ENCODE data around the gene TRAIP. TPM values are rescaled to one million over a fixed set of nuclear protein-coding genes. Genes with fewer than 3 reads are reported as not detected.
"Not testable (repeated sequence)": the region's sequence is repeated elsewhere in the genome, so short reads cannot be mapped to it uniquely, and the experiment has no call there.

TRAIP gene
- total RNA-seq, 3 donors from 2014 or later = 12.1 to 19.1 (median 12.6) TPM

DNA sequence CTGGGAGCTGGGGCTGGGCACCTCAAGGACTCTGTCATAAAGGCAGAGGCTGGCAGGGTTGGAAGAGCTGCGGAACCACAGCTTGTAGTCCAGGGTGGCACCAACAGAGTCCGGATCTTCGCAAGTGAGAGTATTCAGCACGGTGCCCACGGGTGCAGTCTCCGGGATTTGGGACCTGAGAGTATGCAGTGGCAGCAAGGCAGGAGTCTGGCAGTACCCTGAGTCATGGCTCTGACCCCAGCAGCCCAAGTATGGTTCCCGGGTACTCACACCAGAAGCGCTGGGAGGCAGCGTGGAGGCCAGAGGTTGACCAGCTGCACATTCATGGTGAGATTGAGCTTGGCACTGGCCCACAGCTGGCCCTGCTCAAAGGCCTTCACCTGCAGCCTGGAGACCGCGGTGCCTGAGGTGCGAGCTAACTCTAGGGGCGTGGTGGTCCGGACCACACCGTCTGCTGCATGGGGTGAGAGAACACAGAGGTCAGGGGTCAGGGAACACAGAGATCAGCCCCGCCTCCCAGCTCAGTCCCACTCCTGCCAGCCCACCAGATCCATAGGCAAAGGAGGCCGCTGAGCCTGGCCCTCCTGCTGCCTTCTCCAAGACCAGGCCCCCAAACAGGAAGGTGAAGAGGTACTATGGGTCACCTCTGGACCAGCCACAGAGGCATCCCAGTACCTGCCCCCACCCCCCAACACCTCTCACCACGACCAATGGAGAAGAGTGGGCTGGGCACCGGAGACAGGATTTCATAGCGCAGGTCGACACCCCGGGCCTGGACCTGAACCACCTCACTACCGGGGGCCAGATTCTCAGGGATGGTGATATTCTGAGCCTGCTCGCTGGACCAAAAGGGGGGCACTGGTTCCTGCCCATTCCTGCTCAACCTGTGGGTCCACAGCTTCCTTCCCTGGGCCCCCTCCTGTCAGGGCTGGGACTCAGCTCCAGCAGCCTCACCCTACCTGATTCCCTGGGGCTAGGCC lies 61.1 kb downstream of the TRAIP start:
- DNase-seq = no peak
- Mint-ChIP-seq H3K4me3 (no peak overlapping the region), H3K27me3 (ENCODE audit: low read depth) (no peaks in the 10 kb centered on the region), H3K36me3 (ENCODE audit: insufficient read depth) (no peaks in the 10 kb centered on the region), H3K4me1 (ENCODE audit: low read depth) (no peaks in the 10 kb centered on the region), H3K9me3 (no peaks in the 10 kb centered on the region)
- no peak for ATAC-seq

DNA sequence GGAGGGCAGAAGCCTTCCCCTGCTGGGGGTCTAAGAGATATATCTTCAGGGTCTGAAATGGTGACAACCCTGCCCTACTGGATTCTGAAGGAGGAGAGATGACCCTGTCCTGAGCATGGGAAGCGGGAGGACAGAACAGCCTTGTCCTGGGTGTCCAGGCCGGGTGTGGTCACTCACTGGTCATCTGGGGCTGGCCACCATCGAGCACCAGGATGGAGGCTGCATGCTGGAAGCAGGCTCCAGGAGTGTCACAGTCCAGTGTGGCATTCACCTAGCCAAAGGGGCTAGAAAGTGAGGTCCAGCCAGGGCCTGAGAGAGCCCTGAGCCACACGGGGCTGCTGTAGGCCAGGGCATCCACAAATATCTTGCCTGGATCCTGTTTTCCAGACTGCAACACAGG lies 61.9 kb downstream of the TRAIP start:
- Mint-ChIP-seq H3K4me3 (no peak overlapping the region), H3K4me1 (ENCODE audit: low read depth) (peaks cover 2% of the 10 kb centered on the region), H3K27me3 (ENCODE audit: low read depth) (no peaks in the 10 kb centered on the region), H3K36me3 (ENCODE audit: insufficient read depth) (no peaks in the 10 kb centered on the region), H3K9me3 (no peaks in the 10 kb centered on the region)
- DNase-seq = no peak
- ATAC-seq = no peak

DNA sequence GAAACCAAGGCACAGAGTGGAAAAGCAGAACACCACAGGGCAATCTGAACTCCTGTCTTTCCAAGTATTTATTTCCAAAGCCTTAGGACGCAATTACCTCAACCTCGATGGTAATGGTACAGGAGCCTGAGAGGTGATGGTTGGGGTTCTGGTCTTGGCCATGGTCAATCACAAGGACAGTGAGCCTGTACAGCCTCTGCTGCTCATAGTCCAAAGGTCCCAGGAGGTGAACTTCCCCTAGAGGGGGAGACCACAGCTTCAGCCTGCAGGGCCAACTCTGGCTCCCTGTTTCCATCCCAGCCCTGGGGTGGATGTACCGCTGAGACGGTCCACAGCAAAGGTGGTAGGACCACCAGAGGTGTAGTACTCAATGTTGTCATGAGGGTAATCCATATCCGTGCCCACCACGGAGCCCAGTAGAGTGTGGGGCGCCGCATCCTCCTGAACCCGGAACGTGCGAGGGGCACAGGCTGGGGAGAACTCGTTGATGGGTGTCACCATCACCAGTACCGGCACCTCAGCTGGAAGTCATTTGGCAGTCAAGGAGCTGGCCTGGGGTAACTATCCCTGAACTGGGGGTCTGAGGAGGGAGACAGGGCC lies 62.8 kb downstream of the TRAIP start:
- Mint-ChIP-seq H3K27me3 (ENCODE audit: low read depth) (no peaks in the 10 kb centered on the region), H3K4me1 (ENCODE audit: low read depth) (peaks cover 2% of the 10 kb centered on the region), H3K4me3 (no peak overlapping the region), H3K36me3 (ENCODE audit: insufficient read depth) (no peaks in the 10 kb centered on the region), H3K9me3 (no peaks in the 10 kb centered on the region)
- no peak for ATAC-seq
- no peak for DNase-seq

DNA sequence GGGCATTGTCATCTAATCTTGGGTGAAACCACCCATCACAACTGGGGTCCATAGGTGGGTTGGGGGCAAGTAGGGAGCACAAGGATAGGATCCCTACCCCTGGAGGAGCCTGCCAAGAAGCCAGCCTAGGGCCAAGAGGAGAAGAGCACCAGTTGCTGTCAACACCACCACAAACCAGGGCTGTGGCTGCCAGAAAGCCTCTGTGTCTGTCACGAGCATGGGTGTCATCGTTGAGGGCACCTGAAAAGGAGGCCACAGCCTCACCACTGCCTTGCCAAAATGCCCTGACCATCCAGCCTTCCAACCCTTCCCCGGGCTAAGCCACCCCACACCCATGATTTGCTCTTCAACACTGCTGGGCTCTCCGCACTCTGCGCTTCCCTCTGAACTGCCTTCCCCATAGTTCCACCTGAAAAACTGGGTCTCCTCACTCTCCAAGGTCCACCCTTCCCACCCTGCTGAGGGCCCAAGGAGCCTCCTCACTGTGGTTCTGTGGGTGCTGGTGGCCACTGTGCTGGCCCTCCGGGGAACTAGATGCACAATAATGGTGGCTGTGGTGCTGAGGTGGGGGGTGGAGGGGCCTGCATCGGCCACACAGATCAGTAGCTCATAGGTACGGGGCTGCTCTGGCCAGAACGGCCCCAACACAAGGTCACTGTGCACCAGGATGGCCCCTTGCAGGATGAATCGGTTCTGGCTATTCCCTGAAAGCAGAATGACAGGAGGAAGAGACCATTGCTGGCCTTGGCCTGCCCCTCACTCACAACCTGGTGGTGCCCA lies 63.8 kb downstream of the TRAIP start:
- DNase-seq (no peak), ATAC-seq (no peak)
- Mint-ChIP-seq H3K27me3 (ENCODE audit: low read depth) (no peaks in the 10 kb centered on the region), H3K9me3 (no peaks in the 10 kb centered on the region), H3K4me1 (ENCODE audit: low read depth) (peaks cover 2% of the 10 kb centered on the region), H3K36me3 (ENCODE audit: insufficient read depth) (no peaks in the 10 kb centered on the region), H3K4me3 (no peak overlapping the region)

DNA sequence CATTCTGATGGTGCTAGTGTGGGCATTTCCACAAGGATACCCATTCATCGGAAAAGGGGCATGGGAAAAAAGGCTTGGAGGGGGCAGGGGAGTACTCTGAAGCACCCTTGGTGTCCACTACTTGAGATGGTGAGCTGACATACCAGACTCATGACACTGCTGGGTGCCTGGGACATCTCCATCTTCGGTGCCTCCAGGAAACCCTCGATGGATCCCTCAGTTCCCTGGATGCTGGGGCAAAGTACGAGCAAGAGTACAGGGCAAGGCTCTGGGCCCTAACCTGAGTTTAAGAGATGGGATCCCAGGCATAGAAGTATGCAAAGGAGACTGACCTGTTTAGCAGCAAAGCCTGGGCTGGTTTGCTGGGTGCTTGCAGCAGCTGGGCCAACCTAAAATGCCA lies 64.8 kb downstream of the TRAIP start:
- peaks cover 8% of the 10 kb centered on the region for H3K4me1 Mint-ChIP-seq (ENCODE audit: low read depth)
- H3K9me3 Mint-ChIP-seq = no peaks in the 10 kb centered on the region
- no peak for DNase-seq
- no peak overlapping the region for H3K4me3 Mint-ChIP-seq
- H3K36me3 Mint-ChIP-seq (ENCODE audit: insufficient read depth) = no peaks in the 10 kb centered on the region
- ATAC-seq = no peak
- no peaks in the 10 kb centered on the region for H3K27me3 Mint-ChIP-seq (ENCODE audit: low read depth)

DNA sequence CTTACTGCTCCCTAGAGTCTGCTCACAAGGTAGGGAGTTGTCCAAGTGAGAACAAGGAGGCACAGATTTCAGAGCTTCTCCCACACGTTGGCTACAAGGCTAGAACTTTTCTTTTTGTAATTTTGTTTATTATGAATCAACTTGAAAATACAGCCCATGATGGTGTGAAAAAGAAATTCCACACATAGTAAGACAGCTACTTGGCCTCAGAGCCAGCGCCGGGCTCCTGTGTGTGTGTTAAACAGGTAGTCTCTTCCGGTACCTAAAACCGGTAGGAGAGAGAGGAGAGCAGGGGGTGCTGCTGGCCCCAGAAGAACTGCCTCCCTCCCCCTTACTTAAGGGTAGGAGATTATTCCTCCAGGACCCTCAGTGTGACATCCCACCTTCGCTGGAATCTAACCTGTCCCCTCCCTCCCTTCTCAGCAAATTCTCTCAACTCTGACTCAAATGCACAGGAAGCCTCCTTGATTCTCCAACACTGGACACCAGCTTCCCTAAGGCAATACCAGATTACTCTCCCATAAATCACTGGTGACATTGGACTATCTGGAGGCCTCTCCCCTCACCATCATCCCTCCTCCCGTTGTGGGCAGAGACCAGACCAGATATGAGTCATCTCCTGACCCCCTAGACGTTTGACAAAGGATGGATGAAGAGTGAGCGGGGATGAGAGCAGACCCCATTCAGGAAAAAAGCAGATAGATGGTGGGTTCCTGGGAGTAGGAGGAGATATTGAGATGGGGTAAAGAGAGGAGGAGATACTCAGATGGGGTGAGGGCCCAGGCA lies 65.5 kb downstream of the TRAIP start:
- Mint-ChIP-seq H3K27me3 (ENCODE audit: low read depth) (no peaks in the 10 kb centered on the region), H3K9me3 (no peaks in the 10 kb centered on the region), H3K4me1 (ENCODE audit: low read depth) (peaks cover 9% of the 10 kb centered on the region), H3K36me3 (ENCODE audit: insufficient read depth) (no peaks in the 10 kb centered on the region), H3K4me3 (no peak overlapping the region)
- no peak for DNase-seq
- ATAC-seq = no peak

DNA sequence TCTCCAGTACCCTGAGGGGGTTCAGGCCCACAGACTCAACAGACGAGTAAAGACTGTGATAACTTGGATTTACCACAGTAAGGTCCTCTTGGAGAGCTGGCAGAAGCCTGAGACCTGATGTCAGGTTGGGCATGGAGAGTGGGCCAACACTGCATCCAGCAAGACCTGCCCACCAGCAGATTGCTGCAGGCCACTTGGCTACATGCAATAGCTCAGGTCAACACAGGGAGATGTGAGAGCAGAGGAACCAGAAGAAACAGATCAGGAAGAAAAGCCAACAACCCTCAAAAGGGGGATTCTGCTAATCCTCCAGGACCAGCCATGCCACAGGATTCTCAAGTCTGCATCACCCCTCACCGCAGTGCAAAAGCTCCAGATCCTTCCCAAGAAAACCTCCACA lies 68.3 kb downstream of the TRAIP start:
- ATAC-seq = no peak

DNA sequence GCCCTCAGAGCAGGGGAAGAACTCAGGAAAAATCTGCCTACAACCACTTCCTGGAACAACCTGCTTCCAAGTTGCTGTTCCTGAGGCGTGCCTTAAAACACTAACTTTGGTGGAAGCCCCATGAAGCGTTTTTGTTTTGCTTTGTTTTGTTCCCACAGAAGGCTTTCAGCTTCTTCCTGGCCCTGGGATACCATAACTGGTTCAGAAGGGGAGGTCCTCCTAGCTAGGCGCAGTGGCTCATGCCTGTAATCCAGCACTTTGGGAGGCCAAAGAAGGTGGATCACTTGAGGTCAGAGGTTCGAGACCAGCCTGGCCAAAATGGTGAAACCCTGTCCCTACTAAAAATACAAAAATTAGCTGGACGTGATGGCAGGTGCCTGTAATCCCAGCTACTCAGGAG lies 68.8 kb downstream of the TRAIP start:
- Mint-ChIP-seq H3K27me3 (ENCODE audit: low read depth) (no peaks in the 10 kb centered on the region), H3K4me1 (ENCODE audit: low read depth) (peaks cover 27% of the 10 kb centered on the region), H3K4me3 (peak overlapping the region; percentile 90), H3K36me3 (ENCODE audit: insufficient read depth) (no peaks in the 10 kb centered on the region), H3K9me3 (no peaks in the 10 kb centered on the region)
- DNase-seq = no peak
- ATAC-seq = no peak

More for the DNA sequence above, 68.3 kb downstream of the TRAIP start:
- H3K36me3 Mint-ChIP-seq (ENCODE audit: insufficient read depth) = no peaks in the 10 kb centered on the region
- no peaks in the 10 kb centered on the region for H3K27me3 Mint-ChIP-seq (ENCODE audit: low read depth)
- no peak for DNase-seq
- H3K9me3 Mint-ChIP-seq = no peaks in the 10 kb centered on the region
- peaks cover 27% of the 10 kb centered on the region for H3K4me1 Mint-ChIP-seq (ENCODE audit: low read depth)
- H3K4me3 Mint-ChIP-seq = peak overlapping the region; percentile 19

DNA sequence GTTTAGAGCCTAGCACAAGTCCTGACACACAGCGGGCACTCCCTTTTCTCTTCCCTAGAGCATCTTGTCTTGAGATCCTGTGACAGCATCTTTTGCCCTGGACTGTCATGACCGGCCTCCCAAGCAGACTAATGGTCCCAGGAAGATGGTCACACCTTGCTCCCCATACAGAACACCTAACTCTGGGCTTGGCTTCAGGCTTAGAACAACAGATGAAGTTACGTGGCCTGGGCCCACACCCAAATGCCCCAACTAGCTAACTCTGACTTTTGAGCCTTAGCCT lies 69.2 kb downstream of the TRAIP start:
- Mint-ChIP-seq H3K36me3 (ENCODE audit: insufficient read depth) (peaks cover 3% of the 10 kb centered on the region), H3K4me3 (peak overlapping the region; percentile 90), H3K9me3 (no peaks in the 10 kb centered on the region), H3K4me1 (ENCODE audit: low read depth) (peaks cover 30% of the 10 kb centered on the region), H3K27me3 (ENCODE audit: low read depth) (no peaks in the 10 kb centered on the region)
- DNase-seq = no peak
- no peak for ATAC-seq

DNA sequence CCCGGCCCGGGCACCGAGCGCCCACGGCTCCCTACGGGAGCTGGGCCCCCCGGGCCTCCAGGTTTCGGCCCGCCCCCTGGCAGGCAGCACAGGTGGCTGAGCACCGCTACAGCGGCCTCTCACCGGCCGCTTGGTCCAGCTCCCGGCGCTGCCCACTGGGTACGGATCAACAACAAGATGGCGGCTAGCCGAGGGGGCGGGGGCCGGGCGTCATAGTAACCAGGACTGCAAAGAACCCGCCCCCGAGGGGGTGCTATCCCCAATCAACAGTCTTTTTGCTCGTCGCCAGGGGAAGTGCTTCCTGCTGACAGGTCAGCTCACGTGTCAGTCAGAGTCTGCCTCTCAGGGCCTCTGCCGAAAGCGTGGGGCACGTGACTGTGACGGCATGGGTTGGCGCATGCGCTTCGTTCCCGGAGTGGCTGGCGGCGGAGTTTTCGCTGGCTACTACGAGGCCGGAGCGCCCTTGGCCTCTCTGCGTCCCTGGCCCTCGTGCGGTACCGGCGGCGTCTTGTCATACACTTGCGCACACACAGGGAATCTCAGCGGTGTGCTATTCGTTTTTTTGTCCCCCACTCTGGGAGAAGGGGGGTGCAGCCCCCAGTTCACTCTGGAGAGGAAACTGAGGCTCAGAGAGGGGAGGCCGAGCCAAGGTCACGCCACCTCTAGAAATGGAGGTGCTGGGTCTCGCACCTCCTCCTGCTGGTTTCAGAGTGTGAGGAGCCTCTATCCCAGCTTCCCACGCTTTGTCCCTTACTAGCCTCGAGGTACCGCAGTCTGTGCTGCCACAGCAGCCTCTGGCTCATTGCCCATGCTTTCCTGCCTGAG lies 69.8 kb downstream of the TRAIP start, which contains the start of gene IP6K1:
Gene IP6K1, minus strand, starts transcription at position 186 of the 825 bp plus-strand sequence. CDS start 38,502 bp downstream, outside the sequence.
- Mint-ChIP-seq H3K4me3 (peak within 1 kb of the TSS; percentile 90), H3K9me3 (no peaks in the 10 kb centered on the region), H3K4me1 (ENCODE audit: low read depth) (peaks cover 32% of the 10 kb centered on the region), H3K27me3 (ENCODE audit: low read depth) (no peaks in the 10 kb centered on the region), H3K36me3 (ENCODE audit: insufficient read depth) (peaks cover 4% of the 10 kb centered on the region)
- ATAC-seq (peak; percentile 99 to 100), DNase-seq (peak; percentile 99)

DNA sequence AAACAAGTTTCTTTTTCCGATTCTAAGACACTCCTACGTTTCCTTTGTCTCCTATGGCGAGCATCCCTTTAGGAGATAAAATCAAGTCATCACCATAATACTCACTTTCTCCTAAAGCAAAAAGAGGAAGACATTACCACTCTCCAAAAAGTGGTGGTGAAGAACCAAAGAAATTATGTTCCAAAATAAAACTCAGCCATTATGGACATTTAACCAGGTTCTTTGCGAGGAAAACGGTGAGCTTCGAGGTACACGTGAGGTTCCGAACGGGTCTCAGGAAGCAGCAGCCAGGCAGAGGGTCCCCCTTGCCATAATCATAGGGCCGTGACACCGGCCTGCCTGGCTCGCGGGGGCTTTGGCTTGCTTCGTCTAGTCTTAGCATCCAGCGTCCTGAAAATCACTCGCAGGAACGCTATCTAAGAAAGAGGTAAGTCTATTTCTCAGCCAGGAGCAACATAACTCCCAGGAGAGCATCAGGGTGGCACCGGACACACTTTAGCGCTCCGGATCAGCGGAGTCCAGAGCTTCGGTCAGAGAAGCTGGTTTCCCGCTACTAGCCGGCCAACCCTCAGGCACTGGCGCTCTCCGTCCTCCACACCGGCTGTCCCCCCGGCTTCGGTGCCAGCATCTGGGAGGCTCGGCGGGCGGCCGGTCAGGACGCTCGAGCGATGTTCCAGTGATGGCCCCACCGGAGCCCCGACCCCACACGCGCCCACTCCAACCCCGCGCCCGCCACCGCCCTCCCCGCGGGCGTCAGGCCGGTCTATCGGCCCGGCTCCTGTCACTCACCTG lies 70.6 kb downstream of the TRAIP start:
- peak; percentile 53 to 54 for ATAC-seq
- Mint-ChIP-seq H3K4me3 (peak overlapping the region; percentile 90), H3K27me3 (ENCODE audit: low read depth) (no peaks in the 10 kb centered on the region), H3K9me3 (no peaks in the 10 kb centered on the region), H3K36me3 (ENCODE audit: insufficient read depth) (peaks cover 7% of the 10 kb centered on the region), H3K4me1 (ENCODE audit: low read depth) (peaks cover 40% of the 10 kb centered on the region)
- no peak for DNase-seq

DNA sequence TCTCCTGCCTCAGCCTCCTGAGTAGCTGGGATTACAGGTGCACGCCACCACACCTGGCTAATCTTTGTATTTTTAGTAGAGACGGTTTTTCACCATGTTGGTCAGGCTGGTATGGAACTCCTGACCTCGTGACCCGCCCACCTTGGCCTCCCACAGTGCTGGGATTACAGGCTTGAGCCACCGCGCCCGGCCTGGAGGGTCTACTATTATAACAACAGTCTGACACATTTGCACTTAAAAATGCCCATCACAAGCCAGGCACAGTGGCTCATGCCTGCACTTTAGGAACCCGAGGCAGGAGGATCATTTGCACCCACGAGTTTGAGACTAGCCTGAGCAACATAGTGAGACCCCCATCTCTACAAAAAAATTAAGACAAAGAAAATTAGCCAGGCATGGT lies 74.1 kb downstream of the TRAIP start:
- not testable (repeated sequence) for H3K27me3 Mint-ChIP-seq (ENCODE audit: low read depth); H3K9me3 Mint-ChIP-seq; ATAC-seq; DNase-seq; H3K4me3 Mint-ChIP-seq
- Mint-ChIP-seq H3K4me1 (ENCODE audit: low read depth) (peaks cover 54% of the 10 kb centered on the region), H3K36me3 (ENCODE audit: insufficient read depth) (peaks cover 14% of the 10 kb centered on the region)
